Gastroesophageal sphincter (tissue), 3 donors: ENCODE measurements around the gene INSYN2A.

Source experiments
- POLR2A ChIP-seq, 2 donors: fragments of 450-650 bp; IDR thresholded peaks; one replicate each; pipeline ENCODE4 v1.6.1; 2017; ENCODE audit warnings: antibody characterized with exemption in 2 of 2, mild to moderate bottlenecking in 2 of 2, moderate library complexity in 1 of 2
- POLR2AphosphoS5 ChIP-seq: sonication (generic); formaldehyde crosslinking; IDR thresholded peaks from one replicate; pipeline ENCODE4 v1.6.1; 2017; ENCODE audit warnings: antibody characterized with exemption
- TF ChIP-seq, protein P1 (sequence below), 4 experiments: fragments of 200-600 bp in 2 of 4; fragments of 450-650 bp in 2 of 4; sonication (generic) in 1 of 4; IDR thresholded peaks; one replicate each; pipeline ENCODE4 v1.5.1; 2017 to 2019; ENCODE audit warnings: antibody characterized with exemption in 4 of 4, mild to moderate bottlenecking in 2 of 4, moderate library complexity in 2 of 4

DNA sequence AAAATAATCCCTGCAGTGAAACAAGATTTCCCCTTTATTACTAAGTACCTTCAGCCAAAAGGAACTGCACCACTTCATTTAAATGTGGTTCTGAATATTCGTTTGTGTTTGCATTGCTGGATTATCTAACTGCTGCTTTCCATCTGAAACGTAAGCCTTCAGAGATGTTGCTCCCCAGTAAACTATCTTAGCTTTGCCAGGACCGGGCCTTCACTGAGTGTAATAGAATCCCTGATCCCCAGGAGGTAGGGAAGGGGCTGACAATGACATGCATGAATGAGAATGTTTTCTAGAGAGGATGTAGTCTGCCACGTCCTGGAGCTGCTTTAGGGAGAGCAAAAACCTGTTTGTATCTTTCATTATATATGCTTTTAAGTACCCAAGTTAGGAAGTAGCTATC lies 19.5 kb upstream of the INSYN2A start:
- TF ChIP-seq, protein P1, sequence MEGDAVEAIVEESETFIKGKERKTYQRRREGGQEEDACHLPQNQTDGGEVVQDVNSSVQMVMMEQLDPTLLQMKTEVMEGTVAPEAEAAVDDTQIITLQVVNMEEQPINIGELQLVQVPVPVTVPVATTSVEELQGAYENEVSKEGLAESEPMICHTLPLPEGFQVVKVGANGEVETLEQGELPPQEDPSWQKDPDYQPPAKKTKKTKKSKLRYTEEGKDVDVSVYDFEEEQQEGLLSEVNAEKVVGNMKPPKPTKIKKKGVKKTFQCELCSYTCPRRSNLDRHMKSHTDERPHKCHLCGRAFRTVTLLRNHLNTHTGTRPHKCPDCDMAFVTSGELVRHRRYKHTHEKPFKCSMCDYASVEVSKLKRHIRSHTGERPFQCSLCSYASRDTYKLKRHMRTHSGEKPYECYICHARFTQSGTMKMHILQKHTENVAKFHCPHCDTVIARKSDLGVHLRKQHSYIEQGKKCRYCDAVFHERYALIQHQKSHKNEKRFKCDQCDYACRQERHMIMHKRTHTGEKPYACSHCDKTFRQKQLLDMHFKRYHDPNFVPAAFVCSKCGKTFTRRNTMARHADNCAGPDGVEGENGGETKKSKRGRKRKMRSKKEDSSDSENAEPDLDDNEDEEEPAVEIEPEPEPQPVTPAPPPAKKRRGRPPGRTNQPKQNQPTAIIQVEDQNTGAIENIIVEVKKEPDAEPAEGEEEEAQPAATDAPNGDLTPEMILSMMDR (IDR thresholded peaks at IDR 0.05) = no peak
- no peak for TF ChIP-seq POLR2A (IDR thresholded peaks at IDR 0.05)
- TF ChIP-seq POLR2AphosphoS5 = no peak
